H9 (cell line): ENCODE data around the gene TOGARAM1. TPM values are rescaled to one million over a fixed set of nuclear protein-coding genes. Genes with fewer than 3 reads are reported as not detected.

Experiments used
- DNase-seq: peaks from one replicate; pipeline ENCODE4 v3.0.0-alpha.2; 2017
- H2AFZ ChIP-seq: one replicate; pipeline ENCODE4 v1.6.1; 2013; ENCODE audit warnings: mild to moderate bottlenecking, low read length, control low read depth, moderate library complexity
- H2AK5ac ChIP-seq: 2 replicates; pipeline ENCODE4 v1.6.1; 2013; ENCODE audit warnings: low read length, control low read depth, mixed read lengths; ENCODE audit not compliant: insufficient read length
- H2BK120ac ChIP-seq: one replicate; pipeline ENCODE4 v1.6.1; 2013; ENCODE audit warnings: low read depth, mild to moderate bottlenecking, low read length, control low read depth, inconsistent platforms; ENCODE audit not compliant: poor library complexity, severe bottlenecking
- H2BK12ac ChIP-seq: 2 replicates; pipeline ENCODE4 v1.6.1; 2013; ENCODE audit warnings: low read length, control low read depth, mixed read lengths, low read depth; ENCODE audit not compliant: insufficient read length
- H2BK15ac ChIP-seq: 2 replicates; pipeline ENCODE4 v1.6.1; 2013; ENCODE audit warnings: low read depth, low read length, control low read depth
- H2BK20ac ChIP-seq: one replicate; pipeline ENCODE4 v1.6.1; 2013; ENCODE audit warnings: low read depth, mild to moderate bottlenecking, low read length, control low read depth, inconsistent platforms; ENCODE audit not compliant: poor library complexity, severe bottlenecking
- H2BK5ac ChIP-seq: 2 replicates; pipeline ENCODE4 v1.6.1; 2013; ENCODE audit warnings: low read length, control low read depth, mixed read lengths; ENCODE audit not compliant: insufficient read length
- H3K14ac ChIP-seq: 2 replicates; pipeline ENCODE4 v1.6.1; 2013; ENCODE audit warnings: low read length, control low read depth; ENCODE audit not compliant: insufficient read depth
- H3K18ac ChIP-seq: 2 replicates; pipeline ENCODE4 v1.6.1; 2013; ENCODE audit warnings: low read depth, mild to moderate bottlenecking, mixed read lengths, low read length, control low read depth; ENCODE audit not compliant: insufficient read length
- H3K23ac ChIP-seq: 2 replicates; pipeline ENCODE4 v1.6.1; 2013; ENCODE audit warnings: low read length, control low read depth, mixed read lengths, low read depth; ENCODE audit not compliant: insufficient read length
- H3K23me2 ChIP-seq: 2 replicates; pipeline ENCODE4 v1.6.1; 2013; ENCODE audit warnings: low read depth, mild to moderate bottlenecking, mixed read lengths, low read length, control low read depth; ENCODE audit not compliant: insufficient read length, poor library complexity, severe bottlenecking
- H3K27ac ChIP-seq: 2 replicates; pipeline ENCODE4 v1.5.1; 2013; ENCODE audit warnings: low read length, control low read depth, mixed read lengths, low read depth; ENCODE audit not compliant: insufficient read length
- H3K27me3 ChIP-seq: 2 replicates; pipeline ENCODE4 v1.6.1; 2013; ENCODE audit warnings: low read length, control low read depth, inconsistent platforms; ENCODE audit not compliant: insufficient read depth
- H3K4ac ChIP-seq: 2 replicates; pipeline ENCODE4 v1.6.1; 2013; ENCODE audit warnings: low read depth, mild to moderate bottlenecking, control low read depth, inconsistent platforms, low read length, moderate library complexity
- H3K4me1 ChIP-seq: 2 replicates; pipeline ENCODE4 v1.6.1; 2013; ENCODE audit warnings: low read length, control low read depth, inconsistent platforms; ENCODE audit not compliant: insufficient read depth
- H3K4me2 ChIP-seq: 2 replicates; pipeline ENCODE4 v1.6.1; 2013; ENCODE audit warnings: low read length, control low read depth, mixed read lengths; ENCODE audit not compliant: insufficient read length, insufficient read depth
- H3K56ac ChIP-seq: 2 replicates; pipeline ENCODE4 v1.6.1; 2013; ENCODE audit warnings: low read depth, mild to moderate bottlenecking, mixed read lengths, low read length, control low read depth; ENCODE audit not compliant: insufficient read length
- H3K79me1 ChIP-seq: 2 replicates; pipeline ENCODE4 v1.6.1; 2013; ENCODE audit warnings: low read depth, mild to moderate bottlenecking, moderate library complexity, low read length, control low read depth, inconsistent platforms; ENCODE audit not compliant: insufficient read depth, poor library complexity, severe bottlenecking
- H3K79me2 ChIP-seq: 2 replicates; pipeline ENCODE4 v1.6.1; 2013; ENCODE audit warnings: low read length, control low read depth, inconsistent platforms; ENCODE audit not compliant: insufficient read depth
- H3K9ac ChIP-seq: 2 replicates; pipeline ENCODE4 v1.6.1; 2013; ENCODE audit warnings: low read length, control low read depth, mixed read lengths; ENCODE audit not compliant: insufficient read length; ENCODE audit errors: extremely low read depth
- H3K9me3 ChIP-seq: one replicate; pipeline ENCODE4 v1.6.1; 2013; ENCODE audit warnings: low read depth, low read length, inconsistent platforms; ENCODE audit not compliant: control insufficient read depth
- H3T11ph ChIP-seq: one replicate; pipeline ENCODE4 v1.6.1; 2013; ENCODE audit warnings: mild to moderate bottlenecking, low read length, control low read depth, inconsistent platforms
- H4K20me1 ChIP-seq: one replicate; pipeline ENCODE4 v1.6.1; 2013; ENCODE audit not compliant: control insufficient read depth, insufficient read length, insufficient read depth
- H4K5ac ChIP-seq: 2 replicates; pipeline ENCODE4 v1.6.1; 2013; ENCODE audit warnings: low read depth, mild to moderate bottlenecking, mixed read lengths, low read length, control low read depth; ENCODE audit not compliant: insufficient read length
- H4K8ac ChIP-seq: replicated peaks from 2 replicates; pipeline ENCODE4 v1.6.1; 2013; ENCODE audit warnings: low read length, control low read depth, mixed read lengths, low read depth; ENCODE audit not compliant: insufficient read length
- H4K91ac ChIP-seq: 2 replicates; pipeline ENCODE4 v1.6.1; 2013; ENCODE audit warnings: low read depth, mild to moderate bottlenecking, moderate library complexity, mixed read lengths, low read length, control low read depth; ENCODE audit not compliant: insufficient read length
- H3K27ac Mint-ChIP-seq, 3 experiments: 2 replicates in 2 of 3; 3 replicates in 1 of 3; pipeline ENCODE4 v1.8.0; 2020 to 2021; ENCODE audit warnings: mixed read lengths in 3 of 3, mild to moderate bottlenecking in 1 of 3, moderate library complexity in 1 of 3
- H3K27me3 Mint-ChIP-seq: 2 replicates; pipeline ENCODE4 v1.8.0; 2021; ENCODE audit warnings: low read depth, mild to moderate bottlenecking, moderate library complexity, mixed read lengths
- H3K36me3 Mint-ChIP-seq, 3 experiments: 2 replicates in 2 of 3; 3 replicates in 1 of 3; pipeline ENCODE4 v1.8.0; 2020 to 2021; ENCODE audit warnings: low read depth in 3 of 3, mixed read lengths in 3 of 3; ENCODE audit not compliant: insufficient read depth in 1 of 3
- H3K4me1 Mint-ChIP-seq, 2 experiments: 2 replicates each; pipeline ENCODE4 v1.8.0; 2020; ENCODE audit warnings: mixed read lengths in 2 of 2
- H3K4me3 Mint-ChIP-seq, 2 experiments: 2 replicates in 1 of 2; 3 replicates in 1 of 2; pipeline ENCODE4 v1.8.0; 2020 to 2021; ENCODE audit warnings: mild to moderate bottlenecking in 2 of 2, mixed read lengths in 2 of 2, moderate library complexity in 1 of 2
- H3K9me3 Mint-ChIP-seq, 2 experiments: 2 replicates in 1 of 2; 3 replicates in 1 of 2; pipeline ENCODE4 v1.8.0; 2020; ENCODE audit warnings: mild to moderate bottlenecking in 2 of 2, mixed read lengths in 2 of 2, moderate library complexity in 1 of 2
- WGBS: extraction: QIAGEN DNeasy Blood & Tissue Kit; methylation state at CpG from one replicate; pipeline ENCODE4 v1.1.7; 2013; ENCODE audit warnings: missing lambda C conversion rate, low lambda C conversion rate, mixed read lengths; ENCODE audit not compliant: insufficient read length; ENCODE audit errors: extremely low coverage; 5-methylcytosine and 5-hydroxymethylcytosine counted together
- total RNA-seq: library from RNA; stranded (reverse); gene quantifications from 2 replicates; pipeline ENCODE4 v1.2.1, GENCODE V29; 2021
- TF ChIP-seq, protein P1 (sequence below): fragments of 200-600 bp; sonication (generic); conservative IDR thresholded peaks from 3 replicates; pipeline ENCODE4 v1.8.0; 2021; ENCODE audit warnings: antibody characterized with exemption, mild to moderate bottlenecking

The TOGARAM1 gene
- total RNA-seq, 1 experiment from 2014 or later = 11.4 TPM

DNA sequence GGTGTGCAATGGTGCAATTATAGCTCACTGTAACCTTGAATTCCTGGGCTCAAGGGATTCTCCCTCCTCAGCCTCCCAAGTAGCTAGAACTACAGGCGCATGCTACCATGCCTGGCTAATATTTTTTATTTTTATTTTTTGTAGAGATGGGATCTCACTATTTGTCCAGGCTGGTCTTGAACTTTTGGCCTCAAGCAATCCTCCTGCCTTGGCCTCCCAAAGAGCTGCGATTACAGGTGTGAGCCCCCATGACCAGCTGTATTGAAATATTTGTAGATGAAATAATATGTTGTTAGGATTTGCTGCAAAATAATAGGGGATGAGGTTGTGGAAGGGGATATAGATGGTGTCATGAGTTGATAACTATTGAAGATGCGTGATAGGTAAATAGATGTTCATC, 5.1 kb upstream of the TOGARAM1 start:
- H3K4ac ChIP-seq = no peak overlapping the region
- H4K5ac ChIP-seq = no peak overlapping the region
- H2BK120ac ChIP-seq = no peak overlapping the region
- H2AK5ac ChIP-seq = no peak overlapping the region
- H2BK12ac ChIP-seq = no peak overlapping the region
- no peak overlapping the region for H3K4me2 ChIP-seq
- H3K9me3 Mint-ChIP-seq = no peaks in the 10 kb centered on the region
- no peak overlapping the region for H2BK20ac ChIP-seq
- no peaks in the 10 kb centered on the region for H3K27me3 Mint-ChIP-seq
- H3K9ac ChIP-seq = no peak overlapping the region
- H3K27ac ChIP-seq = no peak overlapping the region
- no peak overlapping the region for H3T11ph ChIP-seq
- peaks cover 11 to 13% of the 10 kb centered on the region in 2 experiments for H3K4me1 Mint-ChIP-seq
- no peak overlapping the region for H3K18ac ChIP-seq
- peaks cover 0 to 2% (median 0%) of the 10 kb centered on the region in 3 experiments; a peak in 1 of 7 replicates for H3K36me3 Mint-ChIP-seq
- H3K79me1 ChIP-seq = no peaks in the 10 kb centered on the region
- no peak overlapping the region for H2AFZ ChIP-seq
- 0 out of 2 replicates have a peak, but pooled peaks cover 3% of the 10 kb centered on the region for H3K4me1 ChIP-seq
- H2BK5ac ChIP-seq = no peak overlapping the region
- no peak overlapping the region for H3K56ac ChIP-seq
- H3K4me3 Mint-ChIP-seq = no peak overlapping the region
- peaks cover 6% of the 10 kb centered on the region; the same call in 1 of the 2 replicates for H3K79me2 ChIP-seq
- no peak overlapping the region for H4K91ac ChIP-seq
- no CpG with 5 or more reads among the region's 3 CpGs for WGBS
- no peak overlapping the region for H3K23ac ChIP-seq
- H3K14ac ChIP-seq = no peak overlapping the region
- H4K8ac ChIP-seq = no peak overlapping the region
- DNase-seq = no peak
- H3K27me3 ChIP-seq = no peaks in the 10 kb centered on the region
- no peak overlapping the region for H2BK15ac ChIP-seq
- TF ChIP-seq, protein P1, sequence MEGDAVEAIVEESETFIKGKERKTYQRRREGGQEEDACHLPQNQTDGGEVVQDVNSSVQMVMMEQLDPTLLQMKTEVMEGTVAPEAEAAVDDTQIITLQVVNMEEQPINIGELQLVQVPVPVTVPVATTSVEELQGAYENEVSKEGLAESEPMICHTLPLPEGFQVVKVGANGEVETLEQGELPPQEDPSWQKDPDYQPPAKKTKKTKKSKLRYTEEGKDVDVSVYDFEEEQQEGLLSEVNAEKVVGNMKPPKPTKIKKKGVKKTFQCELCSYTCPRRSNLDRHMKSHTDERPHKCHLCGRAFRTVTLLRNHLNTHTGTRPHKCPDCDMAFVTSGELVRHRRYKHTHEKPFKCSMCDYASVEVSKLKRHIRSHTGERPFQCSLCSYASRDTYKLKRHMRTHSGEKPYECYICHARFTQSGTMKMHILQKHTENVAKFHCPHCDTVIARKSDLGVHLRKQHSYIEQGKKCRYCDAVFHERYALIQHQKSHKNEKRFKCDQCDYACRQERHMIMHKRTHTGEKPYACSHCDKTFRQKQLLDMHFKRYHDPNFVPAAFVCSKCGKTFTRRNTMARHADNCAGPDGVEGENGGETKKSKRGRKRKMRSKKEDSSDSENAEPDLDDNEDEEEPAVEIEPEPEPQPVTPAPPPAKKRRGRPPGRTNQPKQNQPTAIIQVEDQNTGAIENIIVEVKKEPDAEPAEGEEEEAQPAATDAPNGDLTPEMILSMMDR = no peak
- no peaks in the 10 kb centered on the region for H4K20me1 ChIP-seq
- H3K9me3 ChIP-seq = no peaks in the 10 kb centered on the region
- peaks cover 3% of the 10 kb centered on the region for H3K23me2 ChIP-seq
- H3K27ac Mint-ChIP-seq = no peak overlapping the region
